ENCODE data around the gene NAALADL2. TPM values are rescaled to one million over a fixed set of nuclear protein-coding genes. Genes with fewer than 3 reads are reported as not detected.

The NAALADL2 gene
- total and polyA plus RNA-seq, 2 of the 8 experiments (the other 6 are each of a cell fraction or from before 2014, with no cell fraction given) = 0.12 to 0.22 TPM

- TF ChIP-seq EGR1 (IDR thresholded peaks at IDR 0.05; ENCODE audit: borderline replicate concordance, low read depth, low read length) (no peak), SRF (IDR thresholded peaks at IDR 0.05; ENCODE audit: low read depth, low read length) (no peak)
Observed at GRCh38 chr3:175374705-175375104, 515.6 kb downstream of the NAALADL2 start (continued).
